ENCODE measurements around the gene IFITM1.

GRCh38 chr11:356610-357009 lies 42.8 kb downstream of the IFITM1 start:
- TF ChIP-seq EZH2phosphoT487 (IDR thresholded peaks at IDR 0.05; ENCODE audit: insufficient read depth, low read depth) (no peak), EZH2 (IDR thresholded peaks at IDR 0.05; ENCODE audit: insufficient read depth, poor library complexity, severe bottlenecking) (no peak)
